Lower lobe of right lung (tissue), 2 donors: ENCODE measurements around the gene FBRSL1. TPM values are rescaled to one million over a fixed set of nuclear protein-coding genes. Genes with fewer than 3 reads are reported as not detected.

Source experiments
- ATAC-seq, 2 donors: fragments of 200-7000 bp; cut with Tn5 transposase; one replicate each; pipeline ENCODE4 v1.9.1; 2020 to 2022; ENCODE audit warnings: mild to moderate bottlenecking in 2 of 2, moderate library complexity in 2 of 2
- DNase-seq: peaks from one replicate; pipeline ENCODE4 v3.0.0-alpha.2; 2020
- H3K27ac ChIP-seq: fragments of 200-600 bp; one replicate; pipeline ENCODE4 v1.8.0; 2022
- H3K27me3 ChIP-seq: fragments of 200-600 bp; one replicate; pipeline ENCODE4 v1.8.0; 2022; ENCODE audit warnings: low read depth
- H3K36me3 ChIP-seq: fragments of 200-600 bp; one replicate; pipeline ENCODE4 v1.8.0; 2022; ENCODE audit warnings: mild to moderate bottlenecking
- H3K4me1 ChIP-seq: fragments of 200-600 bp; one replicate; pipeline ENCODE4 v1.8.0; 2022
- H3K4me3 ChIP-seq: fragments of 200-600 bp; one replicate; pipeline ENCODE4 v1.8.0; 2022; ENCODE audit warnings: mild to moderate bottlenecking
- H3K9me3 ChIP-seq: fragments of 200-600 bp; one replicate; pipeline ENCODE4 v1.8.0; 2022
- CTCF ChIP-seq: fragments of 200-600 bp; IDR thresholded peaks from one replicate; pipeline ENCODE4 v1.8.0; 2022; ENCODE audit warnings: antibody characterized with exemption, mild to moderate bottlenecking
- intact Hi-C: fragments of 100-400 bp; cut with DNase I; formaldehyde crosslinking; loops from one replicate; pipeline ENCODE4 v1.11.0; 2022
- total RNA-seq: library from RNA; stranded (reverse); fragmentation: NEBNext Ultra II Directional; extraction: Animal tissue kit (Norgen Biotek cat#: 25700); gene quantifications from one replicate; pipeline ENCODE4 v1.2.1, GENCODE V29; 2021
- donor health status: DM: no; HTN: yes; CAD: no; lungs with severe emphysema.

The FBRSL1 gene
- total RNA-seq, 1 donor from 2014 or later: 47.6 TPM

- Histone ChIP-seq H3K27me3 (no peaks in the 10 kb centered on the region), H3K9me3 (no peaks in the 10 kb centered on the region), H3K4me3 (no peak overlapping the region), H3K36me3 (no peaks in the 10 kb centered on the region), H3K27ac (no peak overlapping the region), H3K4me1 (peaks cover 15% of the 10 kb centered on the region)
- no peak for TF ChIP-seq CTCF
- ATAC-seq (no peak), DNase-seq (no peak)
- intact Hi-C loops: no loop called here
Observed at GRCh38 chr12:132485619-132486018, 4.3 kb upstream of the FBRSL1 start.

GRCh38 chr12:132486168-132486567, 3.8 kb upstream of the FBRSL1 start:
- Histone ChIP-seq H3K9me3 (no peaks in the 10 kb centered on the region), H3K4me3 (no peak overlapping the region), H3K27ac (no peak overlapping the region), H3K4me1 (peaks cover 20% of the 10 kb centered on the region), H3K36me3 (no peaks in the 10 kb centered on the region), H3K27me3 (no peaks in the 10 kb centered on the region)
- TF ChIP-seq CTCF: no peak
- no peak for ATAC-seq
- no peak for DNase-seq
- intact Hi-C loops: no loop called here

- DNase-seq: no peak
- Histone ChIP-seq H3K4me3 (no peak overlapping the region), H3K27ac (no peak overlapping the region), H3K9me3 (no peaks in the 10 kb centered on the region), H3K27me3 (no peaks in the 10 kb centered on the region), H3K36me3 (no peaks in the 10 kb centered on the region), H3K4me1 (peaks cover 24% of the 10 kb centered on the region)
- no peak for TF ChIP-seq CTCF
- intact Hi-C loops: no loop called here
- no peak for ATAC-seq
Observed at GRCh38 chr12:132486576-132486975, 3.4 kb upstream of the FBRSL1 start.

GRCh38 chr12:132487311-132487741, 2.6 kb upstream of the FBRSL1 start:
- H3K27ac ChIP-seq: no peak overlapping the region
- H3K27me3 ChIP-seq: no peaks in the 10 kb centered on the region
- no peak overlapping the region for H3K4me3 ChIP-seq
- ATAC-seq (no peak), DNase-seq (no peak)
- no peak for TF ChIP-seq CTCF
- no peaks in the 10 kb centered on the region for H3K36me3 ChIP-seq
- no peaks in the 10 kb centered on the region for H3K9me3 ChIP-seq
- intact Hi-C loops: no loop called here
- peaks cover 32% of the 10 kb centered on the region for H3K4me1 ChIP-seq

GRCh38 chr12:132488127-132489077, 1.5 kb upstream of the FBRSL1 start:
- intact Hi-C loops: no loop called here
- H3K27ac ChIP-seq: peak overlapping the region; percentile 86
- H3K27me3 ChIP-seq: no peaks in the 10 kb centered on the region
- peaks cover 4% of the 10 kb centered on the region for H3K36me3 ChIP-seq
- peak; percentile 78 for DNase-seq
- H3K9me3 ChIP-seq: no peaks in the 10 kb centered on the region
- TF ChIP-seq CTCF: no peak
- H3K4me1 ChIP-seq: peaks cover 43% of the 10 kb centered on the region
- peak overlapping the region; percentile 77 for H3K4me3 ChIP-seq
- peak; percentile 5 to 38 for ATAC-seq
